Posterior vena cava (tissue), 2 donors: ENCODE measurements around the gene SCYGR8. TPM values are rescaled to one million over a fixed set of nuclear protein-coding genes. Genes with fewer than 3 reads are reported as not detected.
"Not testable (repeated sequence)": the region's sequence is repeated elsewhere in the genome, so short reads cannot be mapped to it uniquely, and the experiment has no call there.

Experiments used
- DNase-seq: peaks from one replicate; pipeline ENCODE4 v3.0.0-alpha.2; 2020; ENCODE audit warnings: low spot score
- intact Hi-C, 2 donors: fragments of 100-400 bp; cut with DNase I; formaldehyde crosslinking; loops; one replicate each; pipeline versions ENCODE4 v1.14.1 to v1.14.2; 2022 to 2023
- total RNA-seq, 2 donors: library from RNA; stranded (reverse); fragmentation: NEBNext Ultra II Directional; extraction: Animal tissue kit (Norgen Biotek cat#: 25700); gene quantifications; one replicate each; pipeline ENCODE4 v1.2.1, GENCODE V29; 2021
- donor health status: DM: yes; HTN: yes; CAD: no.
- donor health status: DM: yes; HTN: yes; CAD: no.

The SCYGR8 gene
- total RNA-seq, 2 donors from 2014 or later = not detected

DNA sequence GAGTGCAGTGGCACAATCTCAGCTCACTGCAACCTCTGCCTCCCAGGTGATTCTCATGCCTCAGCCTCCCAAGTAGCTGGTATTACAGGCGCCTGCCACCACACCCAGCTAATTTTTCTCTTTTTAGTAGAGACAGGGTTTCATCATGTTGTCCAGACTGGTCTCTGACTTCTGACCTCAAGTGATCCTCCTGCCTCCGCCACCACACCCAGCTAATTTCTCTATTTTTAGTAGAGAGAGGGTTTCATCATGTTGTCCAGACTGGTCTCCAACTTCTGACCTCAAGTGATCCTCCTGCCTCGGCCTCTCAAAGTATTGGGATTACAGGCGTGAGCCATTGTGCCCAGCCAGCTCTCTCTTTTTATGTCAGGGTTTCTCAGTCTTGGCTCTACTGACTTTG is 10.6 kb downstream of the SCYGR8 start:
- DNase-seq, intact Hi-C loops: not testable (repeated sequence)

DNA sequence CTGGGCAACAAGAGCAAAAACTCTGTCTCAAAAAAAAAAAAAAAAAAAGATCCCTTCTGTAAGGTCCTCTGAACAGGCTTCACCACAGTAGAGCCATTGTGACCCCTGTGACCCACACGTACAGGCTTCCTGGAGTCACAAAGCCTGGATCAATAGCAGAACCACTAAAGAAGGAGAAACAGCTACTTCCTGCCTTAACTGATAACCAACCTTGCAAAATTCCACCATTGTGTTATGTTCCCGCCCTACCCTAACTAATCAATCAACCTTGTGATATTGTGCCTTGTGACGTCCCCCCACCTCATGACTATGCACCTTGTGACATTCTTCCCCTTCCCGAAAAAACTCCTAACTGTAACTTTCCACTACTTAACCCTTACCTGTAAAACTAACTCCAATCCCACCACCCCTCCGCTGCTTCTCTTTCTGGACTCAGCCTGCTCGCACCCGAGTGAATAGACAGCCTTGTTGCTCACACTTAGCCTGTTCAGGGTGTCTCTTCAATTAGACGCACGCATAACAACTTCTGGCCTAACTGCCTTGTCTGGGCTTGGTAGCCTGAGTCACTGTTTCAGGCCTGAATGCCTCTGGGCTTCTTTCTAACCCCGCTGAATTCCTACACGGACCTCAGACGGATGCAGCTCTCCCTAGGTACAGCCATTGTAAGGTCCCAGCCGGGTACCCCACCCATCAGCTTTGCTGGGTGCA is 13.9 kb downstream of the SCYGR8 start:
- DNase-seq = no peak
- intact Hi-C loops = loop anchor here (10.0 kb wide), 2 partner anchors 95 to 355 kb away; partner anchors contain the start of gene SCYGR5 (in 1 of the 2)

DNA sequence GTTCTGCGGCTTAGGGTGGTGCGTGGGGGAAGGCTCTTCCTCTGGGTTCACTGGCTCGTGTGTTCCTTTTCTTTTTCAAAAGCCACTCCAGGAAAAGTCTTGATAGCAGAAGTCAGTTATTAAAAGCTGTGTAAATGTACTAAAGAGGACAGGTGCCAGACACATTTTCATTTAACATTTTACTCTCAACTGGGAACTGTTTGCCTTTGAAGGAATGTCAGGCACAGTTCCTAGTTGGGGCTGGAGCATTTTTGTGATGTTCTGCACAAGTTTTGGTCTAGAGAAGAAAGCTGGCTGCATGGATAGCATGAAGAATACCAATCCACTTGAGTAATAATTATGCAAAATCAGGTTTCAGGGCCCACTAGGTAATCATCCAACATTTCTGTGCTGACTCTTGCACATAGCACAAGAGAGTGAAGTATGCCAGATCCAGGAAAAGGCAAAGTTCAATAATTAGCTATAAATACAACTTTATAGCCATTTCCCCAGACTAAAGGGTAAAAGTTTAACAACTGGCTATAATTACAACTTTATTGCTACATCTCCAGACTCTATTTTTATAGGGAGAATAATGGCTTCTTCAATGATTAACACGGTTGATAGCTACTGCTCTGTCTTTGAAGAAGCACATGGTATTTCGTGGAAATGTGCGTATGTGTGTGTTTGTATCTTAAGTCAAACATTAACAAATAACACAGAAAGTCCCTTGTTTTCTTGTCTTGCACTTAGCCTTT is 16.2 kb downstream of the SCYGR8 start:
- no peak for DNase-seq
- intact Hi-C loops = loop anchor here (10.0 kb wide), 2 partner anchors 97 to 357 kb away; partner anchors contain the start of gene SCYGR5 (in 1 of the 2)

DNA sequence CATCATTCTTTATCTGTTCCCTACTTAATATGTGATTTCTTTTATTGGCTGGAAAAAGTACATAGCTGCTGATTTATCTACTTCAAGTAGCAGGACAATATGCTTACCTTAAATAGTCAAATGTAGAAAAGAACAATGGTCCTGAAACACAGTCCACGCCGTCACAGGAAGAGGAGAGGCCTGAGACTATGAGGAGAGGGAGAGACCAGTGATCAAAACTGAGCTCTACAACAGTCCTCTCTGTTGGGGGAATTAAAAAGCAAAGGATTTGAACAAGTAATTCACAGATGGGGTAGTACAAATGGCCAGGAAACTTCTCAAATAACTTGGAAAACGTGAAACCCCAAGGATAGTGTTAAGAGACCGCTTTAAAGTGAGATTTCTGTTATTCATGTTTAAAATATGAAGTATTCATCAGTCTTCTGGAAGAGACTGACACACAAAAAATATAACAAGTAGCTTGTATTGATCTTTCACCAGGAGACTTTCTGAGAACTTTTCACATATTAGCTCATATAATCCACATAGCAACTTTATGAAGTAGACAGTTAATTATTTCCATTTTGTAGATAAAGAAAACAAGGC is 20.2 kb downstream of the SCYGR8 start:
- intact Hi-C loops = loop anchor here (10.0 kb wide), 2 partner anchors 101 to 361 kb away; partner anchors contain the start of gene SCYGR5 (in 1 of the 2)
- DNase-seq = no peak

DNA sequence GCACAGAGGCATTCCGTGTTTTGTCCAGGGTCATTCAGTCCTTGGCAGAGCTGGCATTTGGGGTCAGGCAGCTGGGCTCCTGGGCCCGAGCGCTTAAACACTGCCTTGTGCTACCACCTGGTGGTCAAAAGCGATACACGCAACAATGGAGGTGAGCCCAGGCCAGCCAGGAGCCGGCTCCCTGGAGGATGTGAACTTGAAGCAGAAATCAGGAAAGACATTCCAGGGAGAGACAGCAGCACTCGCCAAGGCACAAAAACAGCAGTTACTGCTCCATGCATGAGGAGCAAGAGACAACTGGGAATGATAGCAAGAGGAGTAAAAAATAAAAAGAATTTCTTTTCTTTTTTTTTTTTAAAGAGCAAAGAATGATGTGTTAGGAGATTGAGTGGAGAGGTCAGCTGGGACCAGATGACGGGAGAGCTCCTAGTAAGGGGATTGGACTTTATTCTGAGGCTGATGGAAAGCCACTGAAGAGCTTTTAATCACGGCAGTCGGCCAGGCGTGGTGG is 20.7 kb downstream of the SCYGR8 start:
- intact Hi-C loops = loop anchor here (10.0 kb wide), 2 partner anchors 102 to 362 kb away; partner anchors contain the start of gene SCYGR5 (in 1 of the 2)
- DNase-seq = peak; percentile 92

DNA sequence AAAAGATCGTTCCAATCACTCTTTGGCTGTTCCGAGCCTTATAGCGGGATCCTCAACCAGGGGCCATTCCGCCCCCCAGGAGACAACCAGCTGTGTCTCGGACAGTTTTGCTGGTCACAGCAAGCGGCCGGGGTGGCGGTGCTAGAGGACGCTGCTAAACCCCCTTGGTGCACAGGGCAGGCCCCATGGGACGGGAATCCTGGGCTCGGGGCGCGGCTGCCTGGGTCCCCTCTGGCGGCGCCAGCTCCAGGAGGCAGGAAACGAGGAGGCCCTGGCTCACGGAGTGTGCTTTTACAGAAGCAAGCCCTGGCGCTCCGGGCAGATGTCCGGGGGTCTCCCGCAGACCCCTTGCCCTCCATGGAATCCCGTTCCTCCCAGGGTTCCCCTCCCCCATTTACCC is 22.1 kb downstream of the SCYGR8 start:
- intact Hi-C loops = loop anchor here (10.0 kb wide), 2 partner anchors 103 to 363 kb away; partner anchors contain the start of gene SCYGR5 (in 1 of the 2)
- DNase-seq = no peak

DNA sequence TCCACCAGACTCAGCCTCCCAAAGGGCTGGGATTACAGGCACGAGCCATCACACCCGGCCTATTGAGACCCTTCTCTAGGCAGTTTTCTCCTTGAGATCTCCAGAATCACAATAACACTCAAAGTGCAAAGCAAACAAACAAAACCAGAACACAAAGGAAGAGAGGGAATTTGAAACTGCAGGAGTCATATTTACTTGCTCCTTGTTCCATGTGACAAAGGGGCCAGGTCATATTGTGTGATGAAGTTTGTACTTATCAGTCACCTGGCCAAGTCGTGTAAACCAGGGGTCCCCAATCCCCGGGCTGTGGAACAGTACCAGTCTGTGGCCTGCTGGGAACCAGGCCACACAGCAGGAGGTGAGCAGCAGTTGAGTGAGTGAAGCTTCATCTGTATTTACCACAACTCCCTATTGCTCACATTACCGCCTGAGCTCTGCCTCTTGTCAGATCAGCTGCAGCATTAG is 26.5 kb downstream of the SCYGR8 start:
- intact Hi-C loops = loop anchor here in 1 of 2 donors (5.0 kb wide), 1 partner anchor 110 kb away; no protein-coding TSS in a partner anchor
- no peak for DNase-seq

DNA sequence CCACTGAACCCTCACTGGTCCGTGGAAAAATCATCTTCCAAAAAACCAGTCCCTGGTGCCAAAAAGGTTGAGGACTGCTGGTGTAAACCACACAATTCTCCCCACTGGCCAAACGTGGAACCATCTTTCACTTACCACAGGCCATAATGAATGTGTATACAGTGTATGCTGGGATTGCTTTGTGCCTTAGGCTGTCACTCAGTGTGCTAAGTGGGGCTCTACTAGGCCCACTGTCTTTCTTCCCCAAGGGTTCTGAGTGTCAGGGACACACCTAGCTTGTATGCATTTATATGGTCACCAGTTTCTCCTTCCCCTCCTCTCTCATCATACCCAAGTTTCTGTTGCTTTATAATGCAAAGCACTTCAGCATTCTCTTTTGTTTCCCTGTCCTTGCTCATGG is 27.2 kb downstream of the SCYGR8 start:
- DNase-seq = no peak
- intact Hi-C loops = loop anchor here in 1 of 2 donors (5.0 kb wide), 1 partner anchor 111 kb away; no protein-coding TSS in a partner anchor

DNA sequence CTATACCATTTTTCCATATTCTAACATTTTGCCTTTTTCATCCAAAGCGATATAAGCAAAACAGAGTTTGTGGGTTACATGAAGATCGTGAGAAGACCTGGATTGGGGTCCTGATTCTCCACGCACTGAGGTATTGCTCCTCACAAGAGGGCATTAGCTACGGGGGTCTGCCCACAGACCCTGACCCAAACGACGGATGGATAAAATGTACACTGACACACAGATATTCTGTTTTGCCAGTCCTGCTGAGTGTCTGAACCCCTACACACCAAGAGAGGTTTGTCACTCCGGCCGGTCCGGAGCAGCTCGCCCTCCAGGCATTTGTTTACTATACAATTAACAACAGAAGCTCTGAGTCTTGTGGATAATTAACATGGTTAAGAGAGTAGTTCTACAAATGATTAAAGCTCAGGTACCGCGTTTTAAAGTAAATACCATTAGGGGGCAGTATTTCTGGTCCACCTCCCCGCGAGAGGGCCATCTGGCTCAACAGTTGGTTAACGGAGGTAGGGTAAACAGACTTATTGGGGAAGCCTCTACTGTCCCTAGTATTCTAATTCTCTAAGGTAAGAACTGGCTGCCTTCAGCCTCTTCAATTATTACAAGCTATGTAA is 28.4 kb downstream of the SCYGR8 start:
- no peak for DNase-seq
- intact Hi-C loops = loop anchor here in 1 of 2 donors (5.0 kb wide), 1 partner anchor 112 kb away; no protein-coding TSS in a partner anchor

DNA sequence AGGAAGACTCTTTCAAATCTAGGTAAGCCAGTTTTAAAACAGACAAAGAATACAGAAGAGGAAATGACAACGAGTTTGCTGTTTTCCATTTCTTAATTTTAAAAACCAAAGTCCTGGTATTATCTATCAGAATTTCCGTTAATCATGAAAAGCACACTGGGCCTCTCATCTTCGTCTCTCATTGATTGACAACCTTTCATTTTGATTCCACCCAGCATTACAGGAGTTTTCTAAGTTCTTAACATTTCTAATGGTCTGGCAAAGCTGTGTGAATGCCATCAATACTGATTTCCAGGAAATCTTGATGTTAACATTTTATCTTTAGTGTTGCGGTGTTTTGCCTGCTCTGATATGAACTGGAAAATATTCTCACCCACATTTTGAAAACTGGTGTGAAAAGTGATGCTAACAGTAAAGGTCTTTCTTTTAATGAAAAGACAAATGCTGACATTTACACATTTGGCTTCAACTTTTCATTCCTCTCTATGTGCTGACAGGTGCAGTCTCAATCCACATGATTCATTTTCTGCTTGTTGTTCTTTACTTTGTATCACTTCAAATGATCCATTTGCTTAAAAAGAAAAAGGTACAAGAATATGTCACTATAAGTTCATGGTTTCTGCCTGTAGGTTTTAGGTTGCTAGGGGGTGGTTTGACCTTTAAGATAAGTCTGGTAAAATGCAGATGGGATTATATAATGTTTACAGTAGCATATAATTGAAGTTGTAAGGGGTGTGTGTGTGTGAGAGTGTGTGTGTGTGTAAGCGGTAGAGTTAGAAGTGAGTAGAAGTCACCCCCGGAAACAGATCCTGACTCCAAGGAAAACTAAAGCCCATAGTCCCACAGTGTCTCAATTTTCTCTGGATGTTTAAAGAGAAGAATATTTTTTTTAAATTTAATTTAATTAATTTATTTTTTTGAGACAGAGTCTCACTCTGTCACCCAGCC is 29.5 kb downstream of the SCYGR8 start:
- no peak for DNase-seq
- intact Hi-C loops = loop anchor here in 1 of 2 donors (5.0 kb wide), 1 partner anchor 113 kb away; no protein-coding TSS in a partner anchor

DNA sequence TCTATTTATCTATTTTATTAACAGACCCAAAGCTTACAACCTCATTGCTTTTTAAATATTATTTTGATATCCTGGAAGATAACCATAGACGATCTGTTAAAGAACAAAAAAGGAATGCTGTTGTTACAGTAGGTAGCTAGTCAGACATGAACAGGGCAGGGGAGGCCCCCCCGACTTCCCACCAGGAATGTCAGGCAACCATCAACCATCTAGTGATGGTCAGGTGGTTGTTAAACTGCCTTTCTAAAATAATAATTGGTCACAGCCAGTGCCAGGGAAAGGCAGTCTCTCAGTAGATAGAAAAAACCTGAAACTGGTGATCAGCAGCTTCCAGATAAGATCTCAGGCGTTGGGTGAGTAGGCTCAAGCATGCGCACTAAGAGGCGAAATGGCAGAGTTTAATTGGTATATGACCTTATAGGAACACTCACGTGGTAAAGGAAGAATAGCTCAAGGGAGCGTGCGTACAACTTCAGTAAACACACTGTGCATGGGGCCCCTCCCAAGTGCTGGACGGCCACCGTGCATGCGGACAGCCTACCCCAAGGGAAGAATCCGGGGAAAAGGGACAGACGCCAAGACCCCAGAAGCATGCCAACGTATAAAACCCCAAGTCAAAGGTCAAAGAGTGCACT is 35.4 kb downstream of the SCYGR8 start:
- intact Hi-C loops = no loop called here
- no peak for DNase-seq

DNA sequence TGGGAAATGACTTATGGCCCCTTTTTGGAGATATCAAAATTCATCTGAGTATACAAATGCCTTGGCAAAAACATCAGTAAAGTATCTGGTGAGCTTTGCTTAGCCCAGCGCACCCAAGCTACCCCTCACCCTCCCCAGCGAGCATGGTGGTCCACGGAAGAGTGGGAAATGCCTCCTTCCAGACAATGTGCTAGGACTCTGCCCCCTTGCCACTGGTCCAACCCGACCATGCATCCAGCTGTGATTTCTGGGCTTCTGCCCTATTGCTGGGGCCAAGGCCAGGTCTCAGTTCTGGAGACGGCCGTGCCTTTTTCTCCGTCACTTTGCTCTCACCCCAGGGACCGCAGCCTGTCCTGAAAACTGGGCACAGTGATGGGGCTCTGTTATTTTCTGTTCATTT is 36.1 kb downstream of the SCYGR8 start:
- intact Hi-C loops = no loop called here
- no peak for DNase-seq

DNA sequence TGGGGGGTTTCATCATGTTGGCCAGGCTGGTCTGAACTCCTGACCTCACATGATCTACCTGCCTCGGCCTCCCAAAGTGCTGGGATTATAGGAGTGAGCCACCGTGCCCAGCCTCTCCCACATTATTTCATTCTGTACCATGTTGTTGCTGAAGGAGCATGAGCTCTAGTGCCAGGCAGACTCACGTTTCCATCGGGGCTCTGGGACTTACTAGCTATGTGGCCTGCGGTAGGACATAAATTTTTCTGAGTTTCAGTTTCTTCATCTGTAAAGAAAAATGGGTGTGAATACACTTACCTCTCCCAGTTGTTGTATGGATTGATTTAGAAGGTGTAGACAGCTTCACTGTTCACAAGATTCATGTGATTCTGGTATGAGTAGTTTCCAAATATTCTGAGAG is 37.1 kb downstream of the SCYGR8 start:
- intact Hi-C loops = no loop called here
- DNase-seq = no peak

DNA sequence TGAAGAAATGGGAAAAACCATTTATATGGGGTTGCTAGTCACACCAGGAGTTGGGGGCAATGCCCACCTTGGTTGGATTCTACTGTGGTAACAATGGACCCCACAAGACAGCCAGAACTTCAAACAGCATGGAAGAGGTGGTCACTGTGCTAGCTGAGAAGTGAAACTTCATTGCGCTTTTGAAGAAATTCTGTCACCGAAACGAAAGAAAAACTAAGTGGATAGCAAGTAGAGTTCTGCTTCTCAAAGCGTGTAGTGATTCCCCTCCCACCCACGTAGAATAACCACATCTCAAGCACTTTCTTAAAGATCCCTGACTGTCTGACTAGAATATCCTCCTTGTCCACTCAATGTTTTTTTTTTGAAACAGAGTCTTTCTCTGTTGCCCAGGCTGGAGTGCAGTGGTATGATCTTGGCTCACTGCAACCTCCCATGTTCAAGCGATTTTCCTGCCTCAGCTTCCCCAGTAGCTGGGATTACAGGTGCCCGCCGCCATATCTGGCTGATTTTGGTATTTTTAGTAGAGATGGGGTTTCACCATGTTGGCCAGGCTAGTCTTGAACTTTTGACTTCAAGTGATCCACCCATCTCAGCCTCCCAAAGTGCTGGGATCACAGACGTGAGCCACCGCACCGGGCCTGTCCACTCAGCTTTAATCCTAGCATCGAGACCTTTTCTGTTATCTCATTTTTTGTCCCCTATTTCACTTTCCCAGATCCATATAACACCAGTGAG is 37.9 kb downstream of the SCYGR8 start:
- intact Hi-C loops = no loop called here
- DNase-seq = no peak

DNA sequence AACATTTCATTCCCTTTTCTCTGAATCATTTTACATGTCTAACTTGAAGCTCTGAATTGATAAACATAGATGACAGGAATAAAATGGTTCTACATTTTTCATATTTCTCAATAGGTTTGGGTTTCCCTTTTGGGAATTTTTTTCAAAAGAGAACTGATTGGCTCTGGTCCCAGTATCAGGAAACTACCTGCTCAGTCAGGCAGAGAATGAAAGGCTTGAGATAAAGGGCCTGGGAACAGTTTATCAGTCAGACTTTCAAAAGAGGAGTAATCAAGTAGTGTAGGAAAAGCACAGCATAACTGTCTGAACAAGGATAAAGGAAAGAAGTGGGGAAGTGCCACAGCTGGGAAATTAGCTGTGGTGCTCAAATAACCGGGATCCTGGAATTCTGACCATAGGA is 39.6 kb downstream of the SCYGR8 start:
- DNase-seq = no peak
- intact Hi-C loops = no loop called here

DNA sequence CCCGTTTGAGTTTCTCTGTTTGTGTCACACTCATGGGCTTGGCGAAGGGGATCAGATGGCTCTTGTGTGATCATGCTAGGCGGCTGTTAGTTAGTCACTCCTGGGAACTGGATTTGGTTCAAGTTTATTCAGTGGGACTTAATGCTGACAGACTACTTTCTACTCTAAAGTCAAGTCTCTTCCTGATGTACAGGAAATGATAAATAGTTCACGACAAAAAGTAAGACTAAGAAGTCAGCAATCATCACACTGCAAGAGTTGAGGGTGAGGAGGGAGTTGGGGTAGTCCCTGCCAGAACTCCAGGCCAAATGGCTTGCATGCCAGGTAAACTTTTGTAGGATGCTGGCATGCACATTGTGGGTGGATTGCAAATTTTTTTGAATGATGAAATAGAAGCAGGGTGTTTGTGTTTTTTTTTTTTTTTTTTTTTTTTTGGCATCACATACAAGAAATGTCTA is 42.9 kb downstream of the SCYGR8 start:
- intact Hi-C loops = no loop called here
- no peak for DNase-seq

DNA sequence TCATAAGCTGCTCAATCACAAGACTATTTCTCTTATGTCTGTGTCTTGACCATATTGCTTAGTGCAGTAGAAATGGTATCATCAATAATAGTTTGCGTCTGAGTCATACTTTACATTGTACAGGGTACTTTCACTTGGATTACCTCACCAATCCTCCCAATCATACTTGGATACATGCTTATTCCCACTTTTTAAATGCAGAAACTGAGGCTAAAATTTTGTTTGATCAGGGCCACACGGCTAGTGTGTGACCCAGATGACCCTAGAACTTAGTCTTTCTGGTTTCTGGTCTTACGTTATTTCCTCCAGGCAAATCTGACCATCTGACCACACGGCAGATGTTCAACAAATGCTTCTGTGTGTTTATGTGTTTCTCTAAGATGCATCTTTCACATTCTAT is 44.1 kb downstream of the SCYGR8 start:
- DNase-seq = no peak
- intact Hi-C loops = no loop called here
